22Rv1 (cell line): ENCODE results near the gene NLGN2.
"Not testable (repeated sequence)": the region's sequence is repeated elsewhere in the genome, so short reads cannot be mapped to it uniquely, and the experiment has no call there.

Experiments used
- H3K27ac ChIP-seq: fragments of 450-650 bp; 2 replicates; pipeline ENCODE4 v1.5.1; 2017
- CTCF ChIP-seq: fragments of 450-650 bp; IDR thresholded peaks from 2 replicates; pipeline ENCODE4 v1.5.1; 2017; ENCODE audit warnings: mild to moderate bottlenecking
- ZFX ChIP-seq: fragments of 450-650 bp; IDR thresholded peaks from 2 replicates; pipeline ENCODE4 v1.6.1; 2017; ENCODE audit warnings: antibody characterized with exemption, borderline replicate concordance

NLGN2 gene

GRCh38 chr17:7407485-7408251, at the start of gene NLGN2:
Gene NLGN2, plus strand, starts transcription at chr17:7407845. Its CDS starts 411 bp downstream, at chr17:7408256.
- no peak within 1 kb of the TSS for H3K27ac ChIP-seq
- TF ChIP-seq ZFX (no peak), CTCF (no peak)

GRCh38 chr17:7361906-7362305, 45.7 kb upstream of the NLGN2 start:
- H3K27ac ChIP-seq = no peak overlapping the region
- no peak for TF ChIP-seq CTCF
- no peak for TF ChIP-seq ZFX

GRCh38 chr17:7363311-7363710, 44.3 kb upstream of the NLGN2 start:
- H3K27ac ChIP-seq = no peak overlapping the region
- TF ChIP-seq ZFX (no peak), CTCF (no peak)

GRCh38 chr17:7365963-7366362, 41.7 kb upstream of the NLGN2 start:
- H3K27ac ChIP-seq = not testable (repeated sequence)

GRCh38 chr17:7367083-7367482, 40.6 kb upstream of the NLGN2 start:
- no peak overlapping the region for H3K27ac ChIP-seq
- TF ChIP-seq CTCF (no peak), ZFX (no peak)

- no peak for TF ChIP-seq CTCF
- no peak for TF ChIP-seq ZFX
- no peak overlapping the region for H3K27ac ChIP-seq
Measured at GRCh38 chr17:7367918-7368598, 39.6 kb upstream of the NLGN2 start.

- not testable (repeated sequence) for H3K27ac ChIP-seq
Measured at GRCh38 chr17:7368599-7368994, 39.0 kb upstream of the NLGN2 start.

GRCh38 chr17:7369825-7370224, 37.8 kb upstream of the NLGN2 start:
- H3K27ac ChIP-seq = no peak overlapping the region
- TF ChIP-seq ZFX = no peak
- TF ChIP-seq CTCF = no peak
